ENCODE measurements around the gene ADNP.
"Not testable (repeated sequence)": the region's sequence is repeated elsewhere in the genome, so short reads cannot be mapped to it uniquely, and the experiment has no call there.

Gene ADNP

GRCh38 chr20:50900261-50900660, 31.0 kb downstream of the ADNP start:
- DNase-seq (ENCODE audit: low read depth), result no peak

DNA sequence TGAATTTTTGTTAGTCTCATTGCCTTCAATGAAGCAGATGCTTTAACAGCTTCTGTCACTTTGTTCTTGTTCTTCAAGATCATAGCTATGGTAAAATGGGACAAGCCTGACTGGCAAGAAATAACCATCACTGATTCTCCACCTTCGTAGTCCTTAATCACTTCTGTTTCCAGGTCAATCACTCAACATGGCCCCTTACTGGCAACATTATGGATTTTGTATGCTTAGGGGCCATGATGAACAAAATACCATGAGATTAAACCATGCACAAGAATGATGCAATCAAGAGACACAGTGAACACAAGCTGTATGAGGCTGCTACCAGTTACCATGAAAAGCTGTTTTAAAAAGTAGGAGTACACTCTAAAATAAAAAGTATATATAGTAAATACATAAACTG, 32.8 kb downstream of the ADNP start:
- DNase-seq (ENCODE audit: low read depth), result no peak

GRCh38 chr20:50895111-50895830, 36.0 kb downstream of the ADNP start:
- DNase-seq (ENCODE audit: low read depth), result no peak

GRCh38 chr20:50893620-50894019, 37.6 kb downstream of the ADNP start:
- DNase-seq (ENCODE audit: low read depth), result no peak

GRCh38 chr20:50892394-50892793, 38.8 kb downstream of the ADNP start:
- DNase-seq (ENCODE audit: low read depth), result no peak

GRCh38 chr20:50891138-50891537, 40.1 kb downstream of the ADNP start:
- DNase-seq (ENCODE audit: low read depth), result no peak

DNA sequence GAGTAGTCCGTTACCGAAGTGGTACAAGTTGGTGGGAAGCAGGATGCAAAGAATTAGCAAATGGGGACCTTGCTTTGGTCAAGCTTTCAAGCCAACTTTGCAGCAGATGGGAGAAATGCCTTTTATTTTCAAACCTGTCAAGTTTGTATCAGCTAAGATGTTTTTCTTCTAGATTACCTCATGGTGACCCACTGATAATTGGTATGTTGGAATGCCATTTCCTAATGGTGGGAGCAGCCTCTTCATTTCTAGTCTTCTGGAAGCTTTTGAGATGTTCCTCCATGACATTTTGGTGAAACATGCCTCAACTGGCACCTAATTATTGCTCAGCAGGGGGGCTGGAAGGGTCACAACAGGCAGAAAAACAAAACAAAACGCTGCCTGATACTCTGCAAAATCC, 43.7 kb downstream of the ADNP start:
- DNase-seq (ENCODE audit: low read depth), result no peak

- DNase-seq (ENCODE audit: low read depth), result no peak
These were observed 45.0 kb downstream of the ADNP start for GRCh38 chr20:50886184-50886790.

DNA sequence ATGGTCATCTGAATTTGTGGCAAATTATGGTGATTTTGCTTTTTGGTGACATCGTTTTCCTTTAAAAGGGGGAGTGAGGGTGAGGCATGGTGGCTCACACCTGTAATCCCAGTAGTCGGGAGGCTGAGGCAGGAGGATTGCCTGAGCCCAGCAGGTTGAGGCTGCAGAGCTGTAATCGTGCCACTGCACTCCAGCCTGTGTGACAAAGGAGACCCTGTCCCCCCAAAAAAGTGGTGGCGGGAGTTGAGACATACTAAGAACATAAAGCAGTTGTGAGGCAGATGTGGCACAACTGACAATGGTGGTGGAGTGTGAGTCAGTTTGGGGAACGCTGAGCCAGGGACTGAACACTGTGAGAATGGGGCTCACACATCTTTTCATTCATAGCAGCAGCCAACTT, 45.5 kb downstream of the ADNP start:
- no peak for DNase-seq (ENCODE audit: low read depth)

- no peak for DNase-seq (ENCODE audit: low read depth)
These were observed 46.2 kb downstream of the ADNP start for GRCh38 chr20:50885068-50885467.

DNA sequence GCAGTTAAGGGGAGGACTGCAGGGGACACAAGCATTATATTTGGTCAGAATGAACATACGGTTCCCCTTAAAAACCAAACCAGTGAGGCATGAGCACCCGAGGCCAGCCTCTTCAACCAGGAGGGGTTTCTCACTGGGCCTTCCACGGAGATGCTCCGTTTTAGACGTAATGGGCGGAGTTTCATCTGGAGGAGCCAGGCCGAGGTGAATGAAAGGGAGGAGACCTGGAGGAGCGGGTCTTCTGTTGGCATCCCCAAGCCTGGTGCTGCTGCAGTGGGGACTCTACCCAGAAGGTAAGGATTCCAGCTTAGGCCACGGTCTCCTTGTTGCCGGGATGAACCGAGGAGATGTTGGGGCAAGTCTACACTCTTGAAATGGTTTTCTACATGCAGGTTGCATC, 47.4 kb downstream of the ADNP start:
- DNase-seq (ENCODE audit: low read depth), result no peak

- not testable (repeated sequence) for DNase-seq (ENCODE audit: low read depth)
These were observed 49.3 kb downstream of the ADNP start for GRCh38 chr20:50881759-50882424.

GRCh38 chr20:50879649-50880550, 51.3 kb downstream of the ADNP start:
- DNase-seq (ENCODE audit: low read depth), result no peak

GRCh38 chr20:50877232-50877743, 53.9 kb downstream of the ADNP start:
- DNase-seq (ENCODE audit: low read depth), result no peak

DNA sequence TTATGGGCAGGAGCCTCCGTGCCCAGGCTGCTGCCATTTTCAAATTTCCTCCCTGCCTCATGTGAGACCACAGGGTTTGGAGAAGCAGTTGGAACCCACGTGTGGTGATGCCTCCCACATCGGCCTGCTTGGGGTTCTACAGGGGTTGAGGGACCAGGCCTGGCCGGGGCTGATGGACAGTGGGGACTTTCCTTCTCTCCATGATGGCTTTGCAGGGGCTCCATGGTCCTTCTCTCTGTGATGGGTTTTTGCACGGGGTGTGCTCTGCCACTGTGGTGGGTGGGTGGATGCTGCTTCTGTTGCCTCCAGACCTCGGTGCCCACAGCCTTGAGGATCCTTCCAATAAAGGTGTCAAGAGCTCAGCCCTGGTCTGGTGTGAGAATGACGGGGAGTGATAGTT, 54.4 kb downstream of the ADNP start:
- DNase-seq (ENCODE audit: low read depth), result no peak

DNA sequence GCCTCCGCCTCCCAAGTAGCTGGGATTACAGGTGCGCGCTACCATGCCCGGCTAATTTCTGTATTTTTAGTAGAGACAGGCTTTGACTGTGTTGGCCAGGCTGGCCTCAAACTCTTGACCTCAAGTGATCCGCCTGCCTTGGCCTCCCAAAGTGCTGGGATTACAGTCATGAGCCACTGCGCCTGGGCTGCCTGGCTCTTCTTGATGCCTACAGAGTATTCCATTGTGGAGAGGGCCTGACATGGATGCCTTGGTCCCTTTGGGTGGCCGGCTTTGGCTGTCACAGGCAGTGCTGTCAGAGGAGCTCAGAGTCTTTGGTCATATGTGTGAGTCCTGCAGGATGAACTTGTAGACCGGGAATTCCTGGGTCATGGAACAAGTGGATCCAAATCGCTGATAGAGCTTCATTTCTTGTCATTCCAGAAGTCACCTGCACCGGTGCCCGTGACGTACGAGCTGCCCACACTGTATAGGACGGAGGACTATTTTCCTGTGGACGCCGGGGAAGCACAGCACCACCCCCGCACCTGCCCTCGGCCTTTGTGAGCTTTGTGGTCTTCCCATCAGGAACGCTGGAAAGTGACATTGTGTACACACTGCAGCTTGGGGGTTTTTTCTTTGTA, 55.1 kb downstream of the ADNP start:
- DNase-seq (ENCODE audit: low read depth), result no peak

GRCh38 chr20:50874758-50875665, 56.2 kb downstream of the ADNP start:
- DNase-seq (ENCODE audit: low read depth), result no peak

- no peak for DNase-seq (ENCODE audit: low read depth)
These were observed 57.0 kb downstream of the ADNP start for GRCh38 chr20:50874111-50874757.

- no peak for DNase-seq (ENCODE audit: low read depth)
These were observed 57.7 kb downstream of the ADNP start for GRCh38 chr20:50873585-50873984.

All from stromal cell of bone marrow (primary cell).